Measurements from ENCODE around the gene BMS1. TPM values are rescaled to one million over a fixed set of nuclear protein-coding genes. Genes with fewer than 3 reads are reported as not detected.

Gene BMS1
- total RNA-seq, 4 donors from 2014 or later, result 18.7 to 26.5 (median 21.7) TPM

GRCh38 chr10:42743697-42744096 is 38.9 kb upstream of the BMS1 start:
- Histone ChIP-seq H3K4me1 (no peaks in the 10 kb centered on the region), H3K27ac (no peak overlapping the region), H3K4me3 (no peak overlapping the region), H3K36me3 (no peaks in the 10 kb centered on the region), H3K9me3 (no peaks in the 10 kb centered on the region), H3K27me3 (no peaks in the 10 kb centered on the region)
- intact Hi-C loops (cut with DNase I; ENCODE audit: low total_unique reads), result no loop called here
- ATAC-seq (no peak), DNase-seq (no peak)
- in situ Hi-C loops (cut with MboI; ENCODE audit: low sequenced_read_pairs in 4 of 4), result no loop called here
- no peak for TF ChIP-seq POLR2A (IDR thresholded peaks at IDR 0.05)
- TF ChIP-seq CTCF (IDR thresholded peaks at IDR 0.05 in 4 of 5, conservative IDR thresholded peaks at IDR 0.05 in 1 of 5), result no peak

- in situ Hi-C loops (cut with MboI; ENCODE audit: low sequenced_read_pairs in 4 of 4), result no loop called here
- no peaks in the 10 kb centered on the region for H3K4me1 ChIP-seq
- intact Hi-C loops (cut with DNase I; ENCODE audit: low total_unique reads), result no loop called here
- no peak overlapping the region for H3K27ac ChIP-seq
- H3K4me3 ChIP-seq, result no peak overlapping the region
- H3K27me3 ChIP-seq, result no peaks in the 10 kb centered on the region
- ATAC-seq, result no peak
- H3K9me3 ChIP-seq, result no peaks in the 10 kb centered on the region
- DNase-seq, result no peak
- no peak for TF ChIP-seq POLR2A (IDR thresholded peaks at IDR 0.05)
- TF ChIP-seq CTCF (IDR thresholded peaks at IDR 0.05 in 4 of 5, conservative IDR thresholded peaks at IDR 0.05 in 1 of 5), result no peak
- no peaks in the 10 kb centered on the region for H3K36me3 ChIP-seq
Observed at GRCh38 chr10:42744134-42744701, 38.4 kb upstream of the BMS1 start.

GRCh38 chr10:42753126-42753506 is 29.5 kb upstream of the BMS1 start:
- peaks cover 7 to 24% of the 10 kb centered on the region in 2 donors for H3K4me1 ChIP-seq
- TF ChIP-seq CTCF (IDR thresholded peaks at IDR 0.05 in 4 of 5, conservative IDR thresholded peaks at IDR 0.05 in 1 of 5) (peak; percentile 56 to 78 (median 72)), POLR2A (IDR thresholded peaks at IDR 0.05) (no peak)
- H3K9me3 ChIP-seq, result no peaks in the 10 kb centered on the region
- peak overlapping the region; percentile 56 to 74 (median 61) for H3K4me3 ChIP-seq
- H3K36me3 ChIP-seq, result no peaks in the 10 kb centered on the region
- intact Hi-C loops (cut with DNase I; ENCODE audit: low total_unique reads), result loop anchor here (1.0 kb wide), 2 partner anchors 29 to 352 kb away; partner anchors contain the start of gene BMS1
- H3K27me3 ChIP-seq, result peaks cover 26 to 58% (median 50%) of the 10 kb centered on the region in 3 donors
- in situ Hi-C loops (cut with MboI; ENCODE audit: low sequenced_read_pairs in 4 of 4), result loop anchor here in 1 of 4 donors (25.0 kb wide), 1 partner anchor 359 kb away; no protein-coding TSS in a partner anchor
- H3K27ac ChIP-seq, result peak overlapping the region in 1 of 4 donors; percentile 18
- ATAC-seq, result peak; percentile 90 to 92
- DNase-seq, result peak; percentile 26 to 42

- TF ChIP-seq POLR2A (IDR thresholded peaks at IDR 0.05) (no peak), CTCF (IDR thresholded peaks at IDR 0.05 in 4 of 5, conservative IDR thresholded peaks at IDR 0.05 in 1 of 5) (no peak)
- Histone ChIP-seq H3K36me3 (no peaks in the 10 kb centered on the region), H3K4me3 (peak overlapping the region; percentile 56 to 74 (median 61)), H3K27ac (peak overlapping the region in 1 of 4 donors; percentile 18), H3K27me3 (peaks cover 26 to 59% (median 50%) of the 10 kb centered on the region in 3 donors), H3K9me3 (no peaks in the 10 kb centered on the region), H3K4me1 (peaks cover 7 to 24% of the 10 kb centered on the region in 2 donors)
- intact Hi-C loops (cut with DNase I; ENCODE audit: low total_unique reads), result loop anchor here (1.0 kb wide), 2 partner anchors 29 to 352 kb away; partner anchors contain the start of gene BMS1
- ATAC-seq (peak; percentile 16 to 26), DNase-seq (no peak)
- in situ Hi-C loops (cut with MboI; ENCODE audit: low sequenced_read_pairs in 4 of 4), result loop anchor here in 1 of 4 donors (25.0 kb wide), 1 partner anchor 359 kb away; no protein-coding TSS in a partner anchor
Observed at GRCh38 chr10:42753507-42754154, 29.0 kb upstream of the BMS1 start.
